Measurements from ENCODE around the gene ASCL5.
A peak's percentile ranks its signal among the peaks of the same experiment; 100 is the strongest.
"Not testable (repeated sequence)": the region's sequence is repeated elsewhere in the genome, so short reads cannot be mapped to it uniquely, and the experiment has no call there.

The ASCL5 gene

GRCh38 chr1:201163707-201164106, 36.7 kb upstream of the ASCL5 start:
- Histone ChIP-seq H3K9me3 (no peaks in the 10 kb centered on the region), H3K4me3 (no peak overlapping the region), H3K36me3 (replicated peaks) (no peaks in the 10 kb centered on the region), H3K27me3 (ENCODE audit: low read depth) (no peaks in the 10 kb centered on the region), H3K4me1 (peaks cover 7% of the 10 kb centered on the region; the same call in 1 of the 2 replicates)
- DNase-seq (ENCODE audit: low spot score in 2 of 2): no peak
- in situ Hi-C loops (cut with MboI; ENCODE audit: low sequenced_read_pairs): no loop called here

- H3K4me1 ChIP-seq; DNase-seq (ENCODE audit: low spot score in 2 of 2); H3K36me3 ChIP-seq (replicated peaks); H3K9me3 ChIP-seq; H3K27me3 ChIP-seq (ENCODE audit: low read depth); in situ Hi-C loops (cut with MboI; ENCODE audit: low sequenced_read_pairs); H3K4me3 ChIP-seq: not testable (repeated sequence)
Observed at GRCh38 chr1:201163036-201163435, 36.1 kb upstream of the ASCL5 start.

GRCh38 chr1:201157949-201158348, 31.0 kb upstream of the ASCL5 start:
- no peak for DNase-seq (ENCODE audit: low spot score in 2 of 2)
- in situ Hi-C loops (cut with MboI; ENCODE audit: low sequenced_read_pairs): no loop called here
- no peak overlapping the region for H3K4me3 ChIP-seq
- H3K4me1 ChIP-seq: peaks cover 10% of the 10 kb centered on the region
- H3K9me3 ChIP-seq: 0 out of 2 replicates have a peak, but pooled peaks cover 3% of the 10 kb centered on the region
- no peaks in the 10 kb centered on the region for H3K27me3 ChIP-seq (ENCODE audit: low read depth)
- H3K36me3 ChIP-seq (replicated peaks): peaks cover 11% of the 10 kb centered on the region

- Histone ChIP-seq H3K4me3 (no peak overlapping the region), H3K36me3 (replicated peaks) (peaks cover 22% of the 10 kb centered on the region), H3K9me3 (0 out of 2 replicates have a peak, but pooled peaks cover 3% of the 10 kb centered on the region), H3K4me1 (peaks cover 18% of the 10 kb centered on the region), H3K27me3 (ENCODE audit: low read depth) (no peaks in the 10 kb centered on the region)
- DNase-seq (ENCODE audit: low spot score in 2 of 2): no peak
- in situ Hi-C loops (cut with MboI; ENCODE audit: low sequenced_read_pairs): no loop called here
Observed at GRCh38 chr1:201156819-201157218, 29.8 kb upstream of the ASCL5 start.

- H3K4me3 ChIP-seq: no peak overlapping the region
- H3K4me1 ChIP-seq: peaks cover 18% of the 10 kb centered on the region
- H3K9me3 ChIP-seq: 0 out of 2 replicates have a peak, but pooled peaks cover 3% of the 10 kb centered on the region
- DNase-seq (ENCODE audit: low spot score in 2 of 2): no peak
- H3K36me3 ChIP-seq (replicated peaks): peaks cover 27% of the 10 kb centered on the region
- in situ Hi-C loops (cut with MboI; ENCODE audit: low sequenced_read_pairs): no loop called here
- H3K27me3 ChIP-seq (ENCODE audit: low read depth): no peaks in the 10 kb centered on the region
Observed at GRCh38 chr1:201156346-201156745, 29.4 kb upstream of the ASCL5 start.

DNA sequence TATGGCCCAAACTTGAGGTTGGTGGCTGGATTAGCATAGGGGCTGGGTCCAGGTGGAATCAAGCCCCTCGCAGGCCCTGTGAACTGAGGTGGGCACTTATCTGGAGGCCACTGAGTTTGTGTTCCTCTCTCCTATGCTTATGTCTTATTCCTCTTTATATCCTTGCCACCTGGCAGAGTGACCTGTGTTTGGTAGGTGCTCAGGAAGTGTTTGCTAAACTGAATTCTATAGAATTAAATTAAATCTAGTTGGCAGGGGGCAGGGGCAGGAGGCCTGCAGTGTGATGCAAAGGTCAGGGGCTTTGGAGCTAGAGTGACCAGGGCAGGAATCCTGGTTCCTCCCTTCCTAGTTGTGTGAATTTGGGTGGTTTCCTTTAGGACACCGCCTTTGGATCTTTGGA, 28.4 kb upstream of the ASCL5 start:
- in situ Hi-C loops (cut with MboI; ENCODE audit: low sequenced_read_pairs): no loop called here
- Histone ChIP-seq H3K27me3 (ENCODE audit: low read depth) (no peaks in the 10 kb centered on the region), H3K36me3 (replicated peaks) (peaks cover 37% of the 10 kb centered on the region), H3K4me1 (peaks cover 18% of the 10 kb centered on the region), H3K4me3 (no peak overlapping the region), H3K9me3 (0 out of 2 replicates have a peak, but pooled peaks cover 3% of the 10 kb centered on the region)
- no peak for DNase-seq (ENCODE audit: low spot score in 2 of 2)

DNA sequence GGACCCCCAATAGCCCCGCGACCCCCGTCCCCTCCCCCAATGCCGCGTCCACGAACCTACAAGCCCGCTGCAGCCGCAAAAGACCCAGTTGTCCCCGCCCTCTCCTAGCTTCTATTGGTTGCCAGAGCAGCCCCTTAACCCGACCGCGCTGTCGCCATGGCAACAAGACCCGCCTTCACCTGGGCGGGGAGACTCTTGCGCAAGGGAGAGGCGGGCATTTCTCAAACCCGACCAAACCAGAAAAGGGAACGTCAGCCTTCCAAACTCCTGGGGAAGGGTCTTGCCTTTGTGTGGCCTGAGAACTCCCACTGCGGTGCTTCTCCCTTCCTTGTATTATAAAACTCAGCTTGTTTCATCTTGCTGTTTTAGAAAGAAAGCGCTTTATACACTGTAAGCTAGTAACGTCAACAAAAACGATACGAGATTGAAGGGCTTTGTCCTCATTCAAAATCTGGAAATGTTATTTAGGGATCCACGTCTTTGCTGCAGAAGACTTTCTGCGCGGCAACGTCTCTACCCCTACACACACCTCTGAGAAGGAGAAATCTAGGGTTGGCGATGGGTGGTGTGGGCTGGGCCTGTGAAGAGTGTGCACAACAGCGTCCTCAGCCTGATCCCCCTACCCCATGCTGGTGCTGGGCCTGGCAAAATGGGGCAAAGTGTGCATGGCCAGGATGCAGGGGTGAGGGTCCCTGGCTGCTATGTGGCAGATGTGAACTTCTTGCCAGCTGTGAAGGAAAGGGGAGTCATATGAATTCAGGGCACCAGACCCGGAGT, 27.6 kb upstream of the ASCL5 start, which contains the start of gene TMEM9:
Gene TMEM9 (minus strand): TSS at position 86 of the 777 bp plus-strand sequence. CDS start 551 bp downstream, outside the sequence.
- H3K36me3 ChIP-seq (replicated peaks): peaks cover 45% of the 10 kb centered on the region
- DNase-seq (ENCODE audit: low spot score in 2 of 2): peak; percentile 88 to 98
- no peaks in the 10 kb centered on the region for H3K27me3 ChIP-seq (ENCODE audit: low read depth)
- H3K4me3 ChIP-seq: peak within 1 kb of the TSS; percentile 85
- H3K9me3 ChIP-seq: 0 out of 2 replicates have a peak, but pooled peaks cover 3% of the 10 kb centered on the region
- in situ Hi-C loops (cut with MboI; ENCODE audit: low sequenced_read_pairs): no loop called here
- H3K4me1 ChIP-seq: peaks cover 18% of the 10 kb centered on the region

DNA sequence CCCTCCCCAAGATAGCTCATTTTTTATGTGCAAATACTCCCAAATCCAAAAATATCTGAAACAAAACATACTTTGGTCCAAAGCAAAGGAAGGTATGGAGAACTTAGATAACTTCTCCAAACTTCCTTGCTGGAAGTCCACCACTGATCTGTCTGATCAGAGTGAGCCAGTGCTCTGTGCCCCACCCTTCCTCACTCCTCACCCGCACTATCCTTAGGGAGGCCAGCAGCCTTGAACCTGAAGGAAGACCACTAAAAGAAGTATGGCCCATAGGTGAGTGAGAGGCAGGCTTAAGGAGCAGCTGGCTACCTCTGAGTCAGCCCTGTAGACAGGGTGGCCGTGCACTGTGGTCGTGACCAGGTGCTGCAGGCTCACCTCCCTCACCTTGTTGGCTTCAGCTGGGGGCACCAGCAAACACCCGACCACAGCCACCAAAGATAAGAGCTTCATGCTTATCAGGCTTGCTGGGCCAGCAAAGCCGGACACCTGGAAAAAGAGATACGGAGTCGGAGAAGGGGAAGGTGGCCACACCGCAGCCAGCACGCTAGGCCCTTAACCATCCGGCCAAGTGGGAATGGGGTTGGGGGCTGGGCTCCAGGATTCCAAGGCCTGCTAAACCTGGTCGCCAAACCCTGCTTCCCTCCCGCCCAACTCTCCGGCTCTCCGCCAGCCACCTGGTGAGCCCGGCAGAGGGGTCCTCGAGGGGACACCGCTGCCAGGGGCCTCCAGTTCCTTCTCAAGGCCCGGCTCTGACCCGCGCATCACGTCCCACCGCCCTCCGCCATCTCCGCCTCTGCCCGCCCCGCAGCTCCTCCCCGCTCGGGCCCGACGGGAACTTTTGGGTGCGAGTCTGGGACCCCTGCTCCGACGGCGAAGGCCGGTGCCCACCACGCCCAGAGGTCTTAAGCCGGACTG, 26.7 kb upstream of the ASCL5 start:
- H3K36me3 ChIP-seq (replicated peaks): peaks cover 53% of the 10 kb centered on the region
- in situ Hi-C loops (cut with MboI; ENCODE audit: low sequenced_read_pairs): no loop called here
- H3K9me3 ChIP-seq: 0 out of 2 replicates have a peak, but pooled peaks cover 3% of the 10 kb centered on the region
- peak overlapping the region; percentile 85 for H3K4me3 ChIP-seq
- peak in 1 of 2 experiments; percentile 28 for DNase-seq (ENCODE audit: low spot score in 2 of 2)
- H3K4me1 ChIP-seq: peaks cover 18% of the 10 kb centered on the region
- no peaks in the 10 kb centered on the region for H3K27me3 ChIP-seq (ENCODE audit: low read depth)

DNA sequence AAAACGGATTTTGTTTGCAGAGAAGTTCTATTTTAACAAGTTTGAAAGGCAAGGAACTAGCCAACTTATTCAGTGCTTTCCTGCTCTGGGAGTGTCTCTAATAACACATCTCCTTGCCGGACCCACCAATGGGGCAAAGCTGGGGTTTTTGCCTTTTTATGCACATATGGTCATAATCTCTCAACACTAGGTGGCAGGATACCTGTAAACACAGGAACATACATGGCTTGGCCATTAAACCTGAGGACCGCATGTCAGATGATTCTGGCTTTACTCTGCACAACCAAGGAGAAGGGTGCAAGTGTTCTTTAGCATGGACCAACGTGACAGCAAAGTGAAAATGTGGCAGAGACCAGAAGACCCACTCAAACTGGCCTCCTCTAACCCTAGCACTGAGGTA, 22.4 kb upstream of the ASCL5 start:
- Histone ChIP-seq H3K36me3 (replicated peaks) (peaks cover 97% of the 10 kb centered on the region), H3K9me3 (no peaks in the 10 kb centered on the region), H3K4me1 (peaks cover 12% of the 10 kb centered on the region), H3K4me3 (no peak overlapping the region), H3K27me3 (ENCODE audit: low read depth) (no peaks in the 10 kb centered on the region)
- DNase-seq (ENCODE audit: low spot score in 2 of 2): peak; percentile 32 to 37
- in situ Hi-C loops (cut with MboI; ENCODE audit: low sequenced_read_pairs): no loop called here

DNA sequence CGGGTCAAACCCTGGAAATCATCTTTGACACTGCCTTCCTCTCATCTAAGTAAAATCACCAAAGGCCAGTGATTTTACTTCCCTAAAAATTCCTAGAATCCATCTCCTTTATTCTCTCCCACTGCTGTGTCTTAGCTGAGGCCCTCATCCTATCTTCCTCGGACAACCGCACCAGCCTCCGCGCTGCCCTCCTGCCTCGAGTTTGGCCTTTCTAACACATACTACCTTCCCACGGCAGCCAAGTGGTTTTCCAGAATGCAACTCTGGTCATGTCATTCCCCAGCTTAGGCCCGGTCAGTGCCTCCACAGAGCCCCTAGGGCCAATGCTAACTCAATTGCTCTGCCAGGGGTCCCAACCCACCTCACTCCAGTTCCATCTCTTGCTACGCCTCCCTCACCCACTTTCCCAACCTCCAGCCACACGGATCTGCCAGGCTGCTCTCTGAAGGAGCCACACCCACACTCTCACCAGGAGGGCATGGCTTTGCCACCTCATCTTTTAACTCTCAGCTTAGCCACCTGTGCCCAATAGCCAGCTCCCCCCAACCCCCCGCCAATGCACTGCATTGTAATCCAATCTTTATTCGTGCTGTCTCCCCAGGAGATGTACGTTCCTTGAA, 20.5 kb upstream of the ASCL5 start:
- in situ Hi-C loops (cut with MboI; ENCODE audit: low sequenced_read_pairs): no loop called here
- DNase-seq (ENCODE audit: low spot score in 2 of 2): no peak
- Histone ChIP-seq H3K4me1 (peaks cover 3% of the 10 kb centered on the region), H3K36me3 (replicated peaks) (peaks cover 100% of the 10 kb centered on the region), H3K9me3 (no peaks in the 10 kb centered on the region), H3K27me3 (ENCODE audit: low read depth) (no peaks in the 10 kb centered on the region), H3K4me3 (no peak overlapping the region)

GRCh38 chr1:201146626-201147390, 19.8 kb upstream of the ASCL5 start:
- no peak for DNase-seq (ENCODE audit: low spot score in 2 of 2)
- no peaks in the 10 kb centered on the region for H3K4me1 ChIP-seq
- no peaks in the 10 kb centered on the region for H3K27me3 ChIP-seq (ENCODE audit: low read depth)
- in situ Hi-C loops (cut with MboI; ENCODE audit: low sequenced_read_pairs): no loop called here
- no peaks in the 10 kb centered on the region for H3K9me3 ChIP-seq
- H3K36me3 ChIP-seq (replicated peaks): peaks cover 100% of the 10 kb centered on the region
- H3K4me3 ChIP-seq: no peak overlapping the region

GRCh38 chr1:201145816-201146215, 18.8 kb upstream of the ASCL5 start:
- in situ Hi-C loops (cut with MboI; ENCODE audit: low sequenced_read_pairs): no loop called here
- Histone ChIP-seq H3K27me3 (ENCODE audit: low read depth) (no peaks in the 10 kb centered on the region), H3K4me3 (no peak overlapping the region), H3K36me3 (replicated peaks) (peaks cover 100% of the 10 kb centered on the region), H3K4me1 (no peaks in the 10 kb centered on the region), H3K9me3 (no peaks in the 10 kb centered on the region)
- no peak for DNase-seq (ENCODE audit: low spot score in 2 of 2)

DNA sequence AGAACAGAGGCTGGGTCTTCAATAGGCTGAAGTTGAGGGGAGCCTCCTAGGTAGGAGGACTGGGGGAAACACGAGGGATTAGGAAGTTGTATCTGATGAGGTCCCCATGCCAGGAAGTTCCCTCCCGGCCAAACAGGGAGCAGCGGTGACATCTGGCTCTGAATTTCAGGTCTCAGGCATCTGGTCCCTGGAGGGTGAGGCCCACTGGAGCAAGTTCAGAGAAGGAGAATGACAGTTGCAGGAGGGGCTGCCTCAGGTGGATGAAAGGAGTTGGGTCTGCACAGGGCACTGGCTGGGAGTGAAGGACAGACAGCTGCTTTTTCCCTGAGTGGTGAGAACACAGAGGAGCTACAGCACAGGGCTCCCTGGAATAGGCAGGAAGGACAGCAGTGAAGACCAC, 18.1 kb upstream of the ASCL5 start:
- in situ Hi-C loops (cut with MboI; ENCODE audit: low sequenced_read_pairs): no loop called here
- no peaks in the 10 kb centered on the region for H3K27me3 ChIP-seq (ENCODE audit: low read depth)
- no peak for DNase-seq (ENCODE audit: low spot score in 2 of 2)
- H3K4me3 ChIP-seq: no peak overlapping the region
- H3K4me1 ChIP-seq: no peaks in the 10 kb centered on the region
- peaks cover 100% of the 10 kb centered on the region for H3K36me3 ChIP-seq (replicated peaks)
- no peaks in the 10 kb centered on the region for H3K9me3 ChIP-seq
